Kidney (tissue), 14 donors: ENCODE measurements around the gene CLHC1. TPM values are rescaled to one million over a fixed set of nuclear protein-coding genes. Genes with fewer than 3 reads are reported as not detected.

Source experiments
- DNase-seq, 5 donors: peaks; one replicate each; pipeline ENCODE4 v3.0.0-alpha.2; 2013 to 2020
- FAIRE-seq: peaks from 2 replicates; lab custom pipeline; 2012; peaks lifted over from hg19 to GRCh38; lab: Jason Lieb, UNC
- H3K27ac ChIP-seq, 2 donors: one replicate each; pipeline ENCODE4 v1.7.0; 2013; ENCODE audit warnings: low read depth in 2 of 2, low read length in 2 of 2, inconsistent platforms in 1 of 2
- H3K27me3 ChIP-seq: one replicate; pipeline ENCODE4 v1.7.1; 2013; ENCODE audit warnings: low read length, inconsistent platforms; ENCODE audit not compliant: control insufficient read depth, insufficient read depth
- H3K36me3 ChIP-seq, 3 donors: one replicate each; pipeline versions ENCODE4 v1.7.0 to v1.7.1; 2013; ENCODE audit warnings: low read length in 3 of 3, control low read depth in 1 of 3, inconsistent platforms in 1 of 3; ENCODE audit not compliant: insufficient read depth in 3 of 3, control insufficient read depth in 2 of 3
- H3K4me1 ChIP-seq, 3 donors: one replicate each; pipeline versions ENCODE4 v1.7.0 to v1.7.1; 2013; ENCODE audit warnings: low read length in 3 of 3, inconsistent platforms in 1 of 3, low read depth in 1 of 3; ENCODE audit not compliant: control insufficient read depth in 2 of 3, insufficient read depth in 2 of 3
- H3K4me3 ChIP-seq, 3 donors: one replicate each; pipeline versions ENCODE4 v1.7.0 to v1.8.1; 2013; ENCODE audit warnings: low read length in 3 of 3, control low read depth in 1 of 3, inconsistent platforms in 1 of 3
- H3K9ac ChIP-seq, 3 donors: one replicate each; pipeline versions ENCODE4 v1.7.0 to v1.7.1; 2013; ENCODE audit warnings: low read length in 3 of 3, control low read depth in 1 of 3, inconsistent platforms in 1 of 3
- H3K9me3 ChIP-seq, 3 donors: one replicate each; pipeline versions ENCODE4 v1.7.0 to v1.7.1; 2013; ENCODE audit warnings: low read length in 3 of 3, control low read depth in 1 of 3, inconsistent platforms in 1 of 3; ENCODE audit not compliant: control insufficient read depth in 2 of 3, insufficient read depth in 1 of 3
- CTCF ChIP-seq: IDR thresholded peaks from 3 replicates; pipeline ENCODE4 v1.5.1; 2012; ENCODE audit warnings: mild to moderate bottlenecking, moderate library complexity, borderline replicate concordance; ENCODE audit not compliant: insufficient read depth; ENCODE audit errors: extremely low read depth
- intact Hi-C: fragments of 100-400 bp; cut with DNase I; formaldehyde crosslinking; loops from one replicate; pipeline ENCODE4 v1.11.1; 2022
- polyA plus RNA-seq: library from polyadenylated mRNA; stranded (reverse); fragments of 350-450 nt; fragmentation: Illumina TruSeq; extraction: RNeasy Lipid Tissue Mini Kit (QIAGEN cat#74804); gene quantifications from one replicate; pipeline ENCODE4 v1.2.3, GENCODE V29; 2014; ENCODE audit warnings: low read depth, low replicate concordance; ENCODE audit not compliant: insufficient read depth
- total RNA-seq: library from RNA; stranded (reverse); fragmentation: NEBNext Ultra II Directional; extraction: Animal tissue kit (Norgen Biotek cat#: 25700); gene quantifications from one replicate; pipeline ENCODE4 v1.2.1, GENCODE V29; 2021
- donor health status: control.
- donor health status: control.
- donor health status: control.
- donor health status: control.
- donor health status: control.
- donor health status: DM: yes; HTN: yes; CAD: no.
- donor health status: Normal renal cell carcinoma (clear cell type).

The CLHC1 gene
- total and polyA plus RNA-seq, 2 donors from 2014 or later, result 8.3 to 14.0 TPM

DNA sequence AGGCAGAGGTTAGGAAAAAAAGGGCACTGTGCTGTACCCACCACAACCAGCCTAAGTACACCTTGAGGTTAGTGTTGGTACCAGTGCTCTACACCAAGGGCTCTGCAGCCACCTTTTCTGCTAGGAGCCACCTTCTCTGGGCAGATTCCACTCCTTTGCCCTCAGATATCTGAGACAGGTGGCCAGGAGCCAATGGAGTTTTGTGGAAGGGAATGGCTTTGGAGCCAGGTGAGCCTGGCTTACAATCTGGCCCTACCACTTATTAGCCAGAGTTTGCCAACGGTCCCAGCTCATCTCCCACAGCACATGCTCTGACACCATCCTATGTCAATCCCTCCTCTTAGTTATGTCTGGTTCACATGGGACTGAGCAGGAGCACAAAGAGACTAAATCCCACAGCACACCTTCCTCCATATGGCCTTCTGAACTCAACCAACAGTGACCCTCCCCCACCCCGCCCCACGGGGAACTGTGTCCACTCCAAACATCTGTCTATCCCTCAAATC, 77.5 kb downstream of the CLHC1 start:
- no peak overlapping the region for H3K27ac ChIP-seq
- no peak for DNase-seq
- no peak overlapping the region for H3K4me3 ChIP-seq
- H3K36me3 ChIP-seq, result no peaks in the 10 kb centered on the region
- H3K4me1 ChIP-seq, result peaks cover 0 to 19% (median 15%) of the 10 kb centered on the region in 3 donors
- FAIRE-seq, result no peak
- no peak overlapping the region for H3K9ac ChIP-seq
- no peak for TF ChIP-seq CTCF
- no peaks in the 10 kb centered on the region for H3K9me3 ChIP-seq
- intact Hi-C loops, result no loop called here
- H3K27me3 ChIP-seq, result no peaks in the 10 kb centered on the region

GRCh38 chr2:55153584-55154299, 78.4 kb downstream of the CLHC1 start:
- intact Hi-C loops, result no loop called here

DNA sequence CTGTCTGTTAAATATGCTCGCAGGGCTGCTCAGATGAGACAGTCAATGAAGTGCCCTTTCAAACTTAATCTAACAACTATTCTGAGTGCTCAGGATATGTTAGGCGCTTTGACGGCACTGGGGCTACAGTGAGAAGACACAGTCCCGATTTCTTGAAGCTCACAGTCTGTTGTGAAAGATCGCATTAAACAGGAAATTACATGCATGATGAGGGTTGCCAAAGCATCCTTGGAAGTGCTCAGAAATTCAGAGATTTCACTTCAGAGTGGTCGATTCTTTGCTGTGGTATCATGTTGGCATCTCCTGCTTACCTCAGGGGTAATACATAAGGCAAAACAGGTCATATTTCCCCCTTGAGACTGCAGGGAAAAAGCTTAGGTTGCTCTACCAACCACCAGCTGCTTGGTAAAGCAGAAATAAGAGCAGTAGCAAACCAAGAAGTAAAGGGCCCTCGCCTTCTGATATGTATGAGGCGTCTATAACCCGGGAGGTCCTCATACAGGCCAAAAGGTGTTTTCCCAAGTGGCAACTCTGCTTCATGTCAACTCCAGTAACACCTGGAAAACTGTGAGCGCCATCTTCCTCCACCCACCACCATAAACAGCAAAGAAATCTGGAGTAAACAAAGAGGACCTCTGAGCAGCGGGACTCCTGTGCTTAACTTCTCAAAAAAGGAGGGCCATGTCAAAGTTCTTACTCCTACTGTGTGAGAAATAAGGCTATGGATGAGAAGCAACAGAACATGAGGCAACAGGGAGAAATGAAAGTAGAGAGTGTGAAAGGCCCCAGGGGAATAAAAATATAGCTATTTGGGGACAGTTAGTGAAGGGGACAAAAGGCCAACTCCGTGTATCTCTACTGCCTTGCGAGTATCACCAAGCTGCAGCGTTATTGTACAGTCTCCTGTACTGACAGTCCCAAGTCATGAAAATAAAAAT, 79.3 kb downstream of the CLHC1 start:
- Histone ChIP-seq H3K4me3 (no peak overlapping the region), H3K27me3 (no peaks in the 10 kb centered on the region), H3K36me3 (no peaks in the 10 kb centered on the region), H3K9me3 (no peaks in the 10 kb centered on the region), H3K9ac (no peak overlapping the region), H3K4me1 (peaks cover 0 to 12% (median 10%) of the 10 kb centered on the region in 3 donors), H3K27ac (no peak overlapping the region)
- TF ChIP-seq CTCF, result no peak
- FAIRE-seq (no peak), DNase-seq (no peak)
- intact Hi-C loops, result no loop called here

More at GRCh38 chr2:55153584-55154299, 78.4 kb downstream of the CLHC1 start:
- no peak for TF ChIP-seq CTCF
- H3K9ac ChIP-seq, result no peak overlapping the region
- no peak for DNase-seq
- FAIRE-seq, result no peak
- H3K36me3 ChIP-seq, result no peaks in the 10 kb centered on the region
- H3K4me1 ChIP-seq, result peaks cover 0 to 14% (median 10%) of the 10 kb centered on the region in 3 donors
- no peak overlapping the region for H3K27ac ChIP-seq
- H3K27me3 ChIP-seq, result no peaks in the 10 kb centered on the region
- no peak overlapping the region for H3K4me3 ChIP-seq
- H3K9me3 ChIP-seq, result no peaks in the 10 kb centered on the region
